MM.1S (cell line): Measurements from ENCODE around the gene SORCS2.

Experiments used
- DNase-seq: peaks from one replicate; pipeline ENCODE4 v3.0.0-alpha.2; 2015
- H2AFZ ChIP-seq: fragments of 300-600 bp; sonication (generic); 2 replicates; pipeline ENCODE4 v1.6.0; 2016; ENCODE audit warnings: antibody characterized with exemption, low read length
- H3F3A ChIP-seq: fragments of 300-600 bp; sonication (generic); 2 replicates; pipeline ENCODE4 v1.6.1; 2016; ENCODE audit warnings: mild to moderate bottlenecking, antibody characterized with exemption, low read length, moderate library complexity, mixed read lengths; ENCODE audit not compliant: insufficient read depth
- H3K27ac ChIP-seq: fragments of 300-600 bp; sonication (generic); 2 replicates; pipeline ENCODE4 v1.5.1; 2016; ENCODE audit warnings: mild to moderate bottlenecking, low read length
- H3K27me3 ChIP-seq: fragments of 300-600 bp; sonication (generic); replicated peaks from 2 replicates; pipeline ENCODE4 v1.6.0; 2016; ENCODE audit warnings: low read length; ENCODE audit not compliant: insufficient read depth
- H3K36me3 ChIP-seq: fragments of 300-600 bp; sonication (generic); replicated peaks from 2 replicates; pipeline ENCODE4 v1.6.1; 2016; ENCODE audit warnings: mild to moderate bottlenecking, low read length, mixed read lengths; ENCODE audit not compliant: insufficient read depth
- H3K4me1 ChIP-seq: fragments of 300-600 bp; sonication (generic); 2 replicates; pipeline ENCODE4 v1.6.1; 2016; ENCODE audit warnings: low read length, mixed read lengths
- H3K4me2 ChIP-seq: fragments of 300-600 bp; sonication (generic); 2 replicates; pipeline ENCODE4 v1.6.0; 2016; ENCODE audit warnings: low read depth, low read length
- H3K4me3 ChIP-seq: fragments of 300-600 bp; sonication (generic); 2 replicates; pipeline ENCODE4 v1.5.1; 2016; ENCODE audit warnings: low read length, mixed read lengths
- H3K79me2 ChIP-seq: fragments of 300-600 bp; sonication (generic); 2 replicates; pipeline ENCODE4 v1.6.1; 2016; ENCODE audit warnings: mixed run types, low read length, mixed read lengths
- H3K9ac ChIP-seq: fragments of 300-600 bp; sonication (generic); 2 replicates; pipeline ENCODE4 v1.6.1; 2016; ENCODE audit warnings: low read length, mixed read lengths
- H3K9me2 ChIP-seq: fragments of 300-600 bp; sonication (generic); replicated peaks from 2 replicates; pipeline ENCODE4 v1.6.1; 2016; ENCODE audit warnings: mild to moderate bottlenecking, low read length, mixed read lengths; ENCODE audit not compliant: insufficient read depth
- H3K9me3 ChIP-seq: fragments of 300-600 bp; sonication (generic); replicated peaks from 2 replicates; pipeline ENCODE4 v1.6.1; 2016; ENCODE audit warnings: mild to moderate bottlenecking, low read length, mixed read lengths; ENCODE audit not compliant: insufficient read depth
- H4K20me1 ChIP-seq: fragments of 300-600 bp; sonication (generic); 2 replicates; pipeline ENCODE4 v1.6.1; 2016; ENCODE audit warnings: mild to moderate bottlenecking, low read length, moderate library complexity, mixed read lengths; ENCODE audit not compliant: insufficient read depth
- CTCF ChIP-seq: fragments of 300-600 bp; sonication (generic); IDR thresholded peaks from 2 replicates; pipeline ENCODE4 v1.5.1; 2016; ENCODE audit warnings: antibody characterized with exemption, low read length, mixed read lengths
- EZH2 ChIP-seq: fragments of 300-600 bp; sonication (generic); optimal IDR thresholded peaks from 2 replicates; pipeline ENCODE3; 2017; ENCODE audit warnings: low read depth, mild to moderate bottlenecking, antibody characterized with exemption, low read length, mixed read lengths
- EZH2phosphoT487 ChIP-seq: fragments of 300-600 bp; sonication (generic); IDR thresholded peaks from 2 replicates; pipeline ENCODE4 v1.6.1; 2018; ENCODE audit warnings: antibody characterized with exemption, low read length

SORCS2 gene

GRCh38 chr4:7315935-7316334 is 123.6 kb downstream of the SORCS2 start:
- Histone ChIP-seq H3K27ac (no peak overlapping the region), H3K27me3 (peaks cover 86% of the 10 kb centered on the region), H3K36me3 (no peaks in the 10 kb centered on the region), H3K9ac (no peak overlapping the region), H3K9me2 (no peaks in the 10 kb centered on the region), H3K4me1 (no peaks in the 10 kb centered on the region), H3K79me2 (no peaks in the 10 kb centered on the region), H3K4me3 (no peak overlapping the region), H2AFZ (no peak overlapping the region), H3F3A (no peaks in the 10 kb centered on the region), H3K4me2 (no peak overlapping the region), H4K20me1 (no peaks in the 10 kb centered on the region), H3K9me3 (no peaks in the 10 kb centered on the region)
- DNase-seq = no peak
- no peak for TF ChIP-seq CTCF
- TF ChIP-seq EZH2phosphoT487 = no peak

GRCh38 chr4:7319024-7319423 is 126.7 kb downstream of the SORCS2 start:
- Histone ChIP-seq H3K4me2 (no peak overlapping the region), H3F3A (no peaks in the 10 kb centered on the region), H3K36me3 (no peaks in the 10 kb centered on the region), H3K9me2 (no peaks in the 10 kb centered on the region), H2AFZ (no peak overlapping the region), H3K9ac (no peak overlapping the region), H3K4me3 (no peak overlapping the region), H3K9me3 (no peaks in the 10 kb centered on the region), H3K27me3 (peaks cover 88% of the 10 kb centered on the region), H3K4me1 (no peaks in the 10 kb centered on the region), H3K27ac (no peak overlapping the region), H4K20me1 (no peaks in the 10 kb centered on the region), H3K79me2 (no peaks in the 10 kb centered on the region)
- no peak for TF ChIP-seq EZH2
- TF ChIP-seq EZH2phosphoT487 = no peak
- TF ChIP-seq CTCF = no peak
- no peak for DNase-seq

GRCh38 chr4:7320206-7320797 is 128.0 kb downstream of the SORCS2 start:
- Histone ChIP-seq H3K27ac (no peak overlapping the region), H2AFZ (no peak overlapping the region), H3K4me1 (no peaks in the 10 kb centered on the region), H4K20me1 (no peaks in the 10 kb centered on the region), H3K9me2 (no peaks in the 10 kb centered on the region), H3K4me3 (no peak overlapping the region), H3K27me3 (peaks cover 89% of the 10 kb centered on the region), H3F3A (no peaks in the 10 kb centered on the region), H3K9ac (no peak overlapping the region), H3K9me3 (no peaks in the 10 kb centered on the region), H3K79me2 (no peaks in the 10 kb centered on the region), H3K4me2 (no peak overlapping the region), H3K36me3 (no peaks in the 10 kb centered on the region)
- no peak for DNase-seq
- TF ChIP-seq EZH2 = no peak
- no peak for TF ChIP-seq CTCF
- no peak for TF ChIP-seq EZH2phosphoT487
